Measurements from ENCODE around the gene TMEM259. TPM values are rescaled to one million over a fixed set of nuclear protein-coding genes. Genes with fewer than 3 reads are reported as not detected.

The TMEM259 gene
- total RNA-seq, 1 donor, result 148 TPM

GRCh38 chr19:1017906-1018305 lies 3.0 kb downstream of the TMEM259 start:
- DNase-seq (ENCODE audit: low read depth in 2 of 3, low spot score in 2 of 3), result no peak

DNA sequence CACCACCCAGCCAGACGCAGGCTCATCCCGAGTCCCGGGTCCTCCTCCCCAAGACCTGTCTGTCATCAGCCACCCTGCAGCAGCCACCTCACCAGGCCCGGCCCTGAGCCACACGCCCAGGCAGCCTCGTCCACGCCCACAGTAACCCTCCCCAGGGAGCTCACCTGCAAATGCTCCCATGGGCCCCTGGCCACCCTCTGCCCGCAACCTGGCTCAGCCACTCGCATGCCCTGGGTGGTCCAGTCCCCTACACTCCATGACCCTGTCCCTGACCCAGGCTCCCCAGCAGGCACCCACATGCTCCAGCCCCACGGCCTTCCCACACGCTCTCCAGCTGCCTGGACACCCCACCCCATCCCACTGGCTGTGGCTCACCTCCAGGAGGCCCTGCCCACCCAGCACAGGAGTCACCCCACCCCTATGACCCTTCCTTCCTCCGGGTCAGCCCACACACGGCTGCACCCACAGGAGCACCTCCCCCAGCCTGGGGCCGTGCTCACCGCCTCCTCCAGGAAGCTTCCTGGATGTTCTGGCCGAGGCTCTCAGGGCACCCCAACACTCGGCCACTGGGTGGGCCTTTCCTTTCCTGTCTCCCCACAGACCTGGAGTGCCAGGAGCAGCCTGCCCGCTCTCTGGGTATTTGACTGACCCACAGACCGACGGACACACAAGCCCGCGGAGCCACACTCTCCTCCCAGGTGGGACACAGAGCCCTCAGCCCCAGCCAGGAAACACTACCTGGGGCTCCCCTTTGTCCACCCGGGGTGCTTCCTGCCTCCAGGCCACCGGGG lies 3.6 kb downstream of the TMEM259 start:
- no peak for DNase-seq (ENCODE audit: low read depth in 2 of 3, low spot score in 2 of 3)

DNA sequence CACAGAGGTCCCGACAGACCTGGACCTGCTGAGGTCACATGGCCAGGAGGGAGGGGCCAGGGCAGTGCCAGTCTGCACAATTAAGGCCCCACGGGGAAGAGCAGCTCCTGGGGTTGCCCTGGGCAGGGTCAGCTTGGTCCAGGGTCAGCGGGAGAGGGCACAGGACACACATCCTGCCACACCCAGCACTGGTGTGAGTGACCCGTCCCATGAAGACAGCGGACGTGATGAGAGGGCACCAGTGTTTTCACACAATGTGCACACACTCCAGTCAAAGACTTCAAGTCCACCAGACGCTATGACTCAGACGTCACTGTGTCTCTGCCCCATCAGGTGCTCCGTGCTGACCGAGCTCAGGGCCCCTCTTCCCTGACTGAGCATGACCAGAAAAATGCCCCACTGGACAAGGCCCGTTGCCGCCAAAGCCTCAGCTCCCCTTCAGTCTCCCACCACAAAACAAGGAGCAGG lies 4.2 kb downstream of the TMEM259 start:
- no peak for DNase-seq (ENCODE audit: low read depth in 2 of 3, low spot score in 2 of 3)

- no peak for DNase-seq (ENCODE audit: low read depth in 2 of 3, low spot score in 2 of 3)
These were observed 4.9 kb downstream of the TMEM259 start for GRCh38 chr19:1015782-1016646.

GRCh38 chr19:1015061-1015781 lies 5.7 kb downstream of the TMEM259 start:
- DNase-seq (ENCODE audit: low read depth in 2 of 3, low spot score in 2 of 3), result no peak

- no peak for DNase-seq (ENCODE audit: low read depth in 2 of 3, low spot score in 2 of 3)
These were observed 6.5 kb downstream of the TMEM259 start for GRCh38 chr19:1014161-1015060.

DNA sequence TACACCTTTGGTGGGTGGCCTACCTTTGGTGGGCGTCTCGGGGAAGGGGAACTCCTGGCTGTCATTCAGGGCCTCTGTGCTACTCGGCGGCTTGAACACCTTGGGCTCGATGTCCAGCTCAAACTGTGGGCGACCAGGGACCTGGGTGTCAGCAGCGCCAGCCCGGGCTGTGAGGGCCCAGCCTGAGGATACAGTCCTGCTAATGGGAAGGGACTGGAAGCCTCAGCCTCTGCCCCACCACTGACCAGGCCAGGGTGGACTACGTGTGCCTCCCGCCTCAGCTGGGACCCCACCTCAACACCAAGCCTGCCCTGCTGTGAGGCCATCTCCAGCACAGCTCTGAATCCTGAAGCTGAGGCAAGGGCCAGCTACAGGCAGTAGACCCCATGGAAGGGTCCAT lies 7.7 kb downstream of the TMEM259 start:
- DNase-seq (ENCODE audit: low read depth in 2 of 3, low spot score in 2 of 3), result no peak

- no peak for DNase-seq (ENCODE audit: low read depth in 2 of 3, low spot score in 2 of 3)
These were observed 8.6 kb downstream of the TMEM259 start for GRCh38 chr19:1012334-1012733.

DNA sequence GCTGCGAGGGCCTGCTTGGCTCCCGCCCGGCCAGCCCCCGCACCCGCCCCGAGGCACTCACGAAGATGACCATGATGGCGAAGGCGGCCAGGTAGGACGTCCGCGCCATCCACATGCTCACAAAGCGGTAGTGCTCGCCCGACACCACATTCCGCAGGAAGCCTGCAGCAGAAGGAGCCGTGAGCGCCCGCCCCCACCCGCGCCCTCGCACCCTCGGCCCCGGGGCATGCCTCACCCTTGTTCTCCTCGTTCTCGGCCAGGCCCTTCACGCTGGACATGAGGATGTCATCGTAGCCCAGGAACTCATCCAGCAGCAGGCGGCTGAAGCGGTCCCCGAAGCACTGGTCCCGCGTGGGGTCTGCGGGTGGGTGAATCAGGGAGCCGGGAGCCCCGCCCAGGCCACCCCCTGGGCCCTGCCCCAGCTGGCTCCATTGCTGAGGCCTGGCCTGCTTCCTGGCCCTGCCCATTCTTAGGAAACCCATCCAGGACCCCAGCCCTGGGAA lies 9.0 kb downstream of the TMEM259 start:
- DNase-seq (ENCODE audit: low read depth in 2 of 3, low spot score in 2 of 3), result no peak

- no peak for DNase-seq (ENCODE audit: low read depth in 2 of 3, low spot score in 2 of 3)
These were observed 10.1 kb downstream of the TMEM259 start for GRCh38 chr19:1010586-1011510.

DNA sequence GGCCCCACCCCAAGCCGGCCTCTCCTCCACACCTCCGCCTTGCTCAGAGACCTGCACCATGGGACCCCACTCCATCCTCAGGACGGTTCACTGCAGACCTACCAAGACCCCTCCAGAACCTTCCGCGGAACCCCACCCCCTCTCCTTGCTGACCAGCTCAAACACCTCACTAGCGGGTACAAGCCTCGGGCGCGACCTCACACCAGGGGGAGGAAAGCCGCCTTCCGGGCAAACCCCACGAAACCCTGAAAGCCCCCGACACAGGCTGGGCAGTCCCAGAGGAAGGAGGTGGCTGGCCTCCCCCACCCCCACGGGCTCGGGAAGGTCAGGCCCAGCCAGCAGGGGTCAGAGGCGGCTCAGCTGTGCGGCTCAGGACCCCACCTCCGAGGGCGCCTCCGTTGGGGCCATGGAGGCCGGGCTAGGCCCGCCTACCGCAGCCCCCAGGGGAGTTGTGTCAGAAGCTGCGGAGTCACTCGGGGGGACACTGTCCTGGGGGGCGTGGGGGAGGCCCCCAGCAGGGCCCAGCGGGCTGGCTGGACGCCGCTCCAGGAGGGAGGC lies 10.9 kb downstream of the TMEM259 start:
- DNase-seq (ENCODE audit: low read depth in 2 of 3, low spot score in 2 of 3), result no peak

DNA sequence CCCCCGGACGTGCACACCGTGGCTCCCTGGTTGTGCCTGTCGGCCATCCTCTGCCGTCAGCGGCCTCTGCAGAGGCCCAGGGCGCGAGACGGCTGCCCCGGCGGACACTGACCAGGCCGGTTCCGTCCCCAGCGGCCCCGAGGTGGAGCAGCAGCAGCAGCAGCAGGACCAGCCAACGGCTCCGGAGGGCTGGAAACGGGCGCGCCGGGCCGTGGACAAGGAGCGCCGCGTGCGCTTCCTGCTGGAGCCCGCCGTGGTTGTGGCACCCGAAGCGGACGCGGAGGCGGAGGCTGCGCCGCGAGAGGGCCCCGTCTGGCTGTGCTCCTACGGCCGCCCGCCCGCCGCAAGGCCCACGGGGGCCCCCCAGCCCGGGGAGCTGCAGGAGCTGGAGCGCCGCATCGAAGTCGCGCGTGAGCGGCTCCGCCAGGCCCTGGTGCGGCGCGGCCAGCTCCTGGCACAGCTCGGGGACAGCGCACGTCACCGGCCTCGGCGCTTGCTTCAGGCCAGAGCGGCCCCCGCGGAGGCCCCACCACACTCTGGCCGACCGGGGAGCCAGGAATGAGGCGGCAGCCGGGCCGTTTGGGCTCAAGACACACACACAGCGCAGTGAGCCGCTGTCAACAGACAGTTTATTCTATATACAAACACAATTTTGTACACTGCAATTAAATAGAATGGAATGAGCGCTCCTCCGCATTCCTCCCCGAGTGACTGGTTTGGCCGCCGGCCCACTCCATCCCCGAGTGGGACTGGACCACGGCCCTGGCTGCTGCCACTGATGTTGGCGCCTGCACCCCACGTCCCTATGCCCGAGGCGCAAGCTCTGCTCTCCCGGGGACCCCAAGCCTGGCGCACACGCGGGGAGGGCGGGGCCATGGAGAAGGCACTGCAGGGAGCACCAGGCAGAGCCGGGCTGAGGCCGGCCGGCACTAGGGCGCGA lies 11.6 kb downstream of the TMEM259 start:
- DNase-seq (ENCODE audit: low read depth in 2 of 3, low spot score in 2 of 3), result no peak

GRCh38 chr19:1008268-1009040 lies 12.5 kb downstream of the TMEM259 start:
- DNase-seq (ENCODE audit: low read depth in 2 of 3, low spot score in 2 of 3), result no peak

DNA sequence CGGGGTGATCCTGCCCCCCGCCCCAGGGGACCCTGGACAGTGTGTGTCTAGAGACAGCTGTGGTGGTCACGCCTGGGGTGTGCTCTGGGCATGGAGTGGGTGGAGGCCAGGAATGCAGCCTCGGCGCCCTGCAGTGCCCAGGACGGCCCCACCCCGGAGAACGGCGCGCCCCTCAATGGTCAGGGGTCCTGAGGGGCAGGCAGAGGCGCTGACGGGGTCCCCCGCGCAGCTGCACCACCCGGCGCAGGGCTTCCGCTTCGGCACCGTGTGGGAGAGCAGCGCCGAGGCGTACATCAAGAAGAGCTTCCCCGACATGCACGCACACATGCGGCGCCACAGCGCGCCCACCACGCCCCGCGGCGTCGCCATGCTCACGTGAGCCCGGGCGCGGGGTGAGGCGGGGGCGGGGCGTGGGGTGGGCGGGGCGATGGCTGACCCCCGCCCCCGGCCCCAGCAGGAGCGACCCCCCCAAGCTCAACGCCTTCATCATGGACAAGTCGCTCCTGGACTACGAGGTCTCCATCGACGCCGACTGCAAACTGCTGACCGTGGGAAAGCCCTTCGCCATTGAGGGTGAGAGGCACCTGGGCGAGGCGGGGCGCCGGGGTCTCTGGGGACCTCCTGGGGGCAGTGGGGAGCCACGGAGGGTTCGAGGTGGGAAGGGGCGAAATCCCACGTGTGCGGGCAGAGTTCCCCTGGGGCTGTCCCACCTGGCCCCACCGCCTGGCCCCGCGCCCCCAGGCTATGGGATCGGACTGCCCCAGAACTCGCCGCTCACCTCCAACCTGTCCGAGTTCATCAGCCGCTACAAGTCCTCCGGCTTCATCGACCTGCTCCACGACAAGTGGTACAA lies 13.3 kb downstream of the TMEM259 start:
- no peak for DNase-seq (ENCODE audit: low read depth in 2 of 3, low spot score in 2 of 3)

DNA sequence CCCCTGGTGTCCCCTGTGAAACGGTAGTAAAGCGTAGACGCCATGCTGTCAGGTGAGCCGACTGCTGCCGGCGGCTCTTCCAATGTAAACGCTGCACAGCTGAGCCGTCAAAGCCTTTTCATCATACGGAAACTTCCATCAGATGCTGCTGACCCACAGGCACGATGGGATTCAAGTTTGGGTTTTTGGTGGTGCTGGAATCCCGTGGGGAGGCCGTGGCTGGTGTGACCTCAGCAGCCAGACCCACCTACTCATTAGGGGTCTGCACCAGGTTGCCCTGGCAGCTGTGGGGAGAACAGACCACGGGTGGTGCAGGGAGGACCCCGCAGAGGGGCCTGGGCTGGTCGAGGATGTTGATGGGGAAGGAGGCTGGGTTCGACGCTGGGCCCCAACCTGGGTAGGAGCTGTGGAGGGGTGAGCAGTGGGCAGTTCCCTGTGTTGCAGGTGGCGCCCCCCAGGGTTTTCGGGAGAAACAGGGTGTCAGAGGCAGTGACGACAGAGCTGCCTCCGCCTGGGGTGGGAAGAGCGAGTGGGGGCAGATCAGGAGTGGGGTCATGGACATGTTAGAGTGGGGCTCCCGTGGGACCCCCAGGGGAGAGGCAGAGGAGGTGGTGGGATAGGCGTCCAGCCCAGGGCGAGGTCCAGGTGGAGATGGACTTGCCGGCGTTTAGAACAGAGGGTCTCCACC lies 14.1 kb downstream of the TMEM259 start:
- DNase-seq (ENCODE audit: low read depth in 2 of 3, low spot score in 2 of 3), result no peak
